WERI-Rb-1 (cell line): ENCODE measurements around the gene C4orf54.

Experiments used
- DNase-seq: peaks from one replicate; pipeline ENCODE4 v3.0.0-alpha.2; 2020
- H3K27ac ChIP-seq: fragments of 250-450 bp; sonication (Bioruptor Pico); 2 replicates; pipeline ENCODE4 v1.5.1; 2020; ENCODE audit warnings: mild to moderate bottlenecking, moderate library complexity
- H3K27me3 ChIP-seq: fragments of 250-450 bp; sonication (Bioruptor Pico); 2 replicates; pipeline ENCODE4 v1.5.1; 2021; ENCODE audit warnings: mild to moderate bottlenecking, low read depth, moderate library complexity; ENCODE audit not compliant: insufficient read depth, severe bottlenecking
- H3K36me3 ChIP-seq: fragments of 250-450 bp; sonication (Bioruptor Pico); 2 replicates; pipeline ENCODE4 v1.5.1; 2020; ENCODE audit warnings: mild to moderate bottlenecking, moderate library complexity
- H3K4me3 ChIP-seq: 2 replicates; pipeline ENCODE4 v1.5.1; 2011; ENCODE audit warnings: low read depth, mild to moderate bottlenecking, control low read depth, low read length
- H3K9me3 ChIP-seq: fragments of 250-450 bp; sonication (Bioruptor Pico); 2 replicates; pipeline ENCODE4 v1.5.1; 2021; ENCODE audit warnings: mild to moderate bottlenecking, moderate library complexity; ENCODE audit not compliant: severe bottlenecking
- TF ChIP-seq, protein P1 (sequence below): IDR thresholded peaks from 2 replicates; pipeline ENCODE4 v1.5.1; 2011; ENCODE audit warnings: low read depth, mild to moderate bottlenecking, control low read depth, inconsistent platforms, low read length

Gene C4orf54

GRCh38 chr4:99687120-99687519 lies 29.5 kb upstream of the C4orf54 start:
- TF ChIP-seq, protein P1, sequence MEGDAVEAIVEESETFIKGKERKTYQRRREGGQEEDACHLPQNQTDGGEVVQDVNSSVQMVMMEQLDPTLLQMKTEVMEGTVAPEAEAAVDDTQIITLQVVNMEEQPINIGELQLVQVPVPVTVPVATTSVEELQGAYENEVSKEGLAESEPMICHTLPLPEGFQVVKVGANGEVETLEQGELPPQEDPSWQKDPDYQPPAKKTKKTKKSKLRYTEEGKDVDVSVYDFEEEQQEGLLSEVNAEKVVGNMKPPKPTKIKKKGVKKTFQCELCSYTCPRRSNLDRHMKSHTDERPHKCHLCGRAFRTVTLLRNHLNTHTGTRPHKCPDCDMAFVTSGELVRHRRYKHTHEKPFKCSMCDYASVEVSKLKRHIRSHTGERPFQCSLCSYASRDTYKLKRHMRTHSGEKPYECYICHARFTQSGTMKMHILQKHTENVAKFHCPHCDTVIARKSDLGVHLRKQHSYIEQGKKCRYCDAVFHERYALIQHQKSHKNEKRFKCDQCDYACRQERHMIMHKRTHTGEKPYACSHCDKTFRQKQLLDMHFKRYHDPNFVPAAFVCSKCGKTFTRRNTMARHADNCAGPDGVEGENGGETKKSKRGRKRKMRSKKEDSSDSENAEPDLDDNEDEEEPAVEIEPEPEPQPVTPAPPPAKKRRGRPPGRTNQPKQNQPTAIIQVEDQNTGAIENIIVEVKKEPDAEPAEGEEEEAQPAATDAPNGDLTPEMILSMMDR = no peak
- no peaks in the 10 kb centered on the region for H3K36me3 ChIP-seq
- no peak for DNase-seq
- no peaks in the 10 kb centered on the region for H3K27me3 ChIP-seq
- no peak overlapping the region for H3K4me3 ChIP-seq
- no peak overlapping the region for H3K27ac ChIP-seq
- H3K9me3 ChIP-seq = peaks cover 24% of the 10 kb centered on the region

- Histone ChIP-seq H3K27ac (no peak overlapping the region), H3K9me3 (peaks cover 12% of the 10 kb centered on the region), H3K4me3 (no peak overlapping the region), H3K36me3 (no peaks in the 10 kb centered on the region), H3K27me3 (no peaks in the 10 kb centered on the region)
- TF ChIP-seq, protein P1 = no peak
- DNase-seq = no peak
Observed at GRCh38 chr4:99685234-99685633, 27.6 kb upstream of the C4orf54 start.

- no peak for DNase-seq
- H3K36me3 ChIP-seq = no peaks in the 10 kb centered on the region
- TF ChIP-seq, protein P1 = no peak
- H3K4me3 ChIP-seq = no peak overlapping the region
- H3K27ac ChIP-seq = no peak overlapping the region
- peaks cover 9% of the 10 kb centered on the region for H3K9me3 ChIP-seq
- H3K27me3 ChIP-seq = no peaks in the 10 kb centered on the region
Observed at GRCh38 chr4:99683895-99684294, 26.3 kb upstream of the C4orf54 start.

GRCh38 chr4:99679976-99680375 lies 22.3 kb upstream of the C4orf54 start:
- H3K4me3 ChIP-seq = no peak overlapping the region
- no peaks in the 10 kb centered on the region for H3K36me3 ChIP-seq
- TF ChIP-seq, protein P1 = no peak
- DNase-seq = no peak
- H3K27me3 ChIP-seq = no peaks in the 10 kb centered on the region
- H3K27ac ChIP-seq = no peak overlapping the region
- peaks cover 5% of the 10 kb centered on the region for H3K9me3 ChIP-seq

GRCh38 chr4:99679204-99679603 lies 21.6 kb upstream of the C4orf54 start:
- Histone ChIP-seq H3K27ac (no peak overlapping the region), H3K27me3 (no peaks in the 10 kb centered on the region), H3K4me3 (peak overlapping the region; percentile 19), H3K9me3 (no peaks in the 10 kb centered on the region), H3K36me3 (no peaks in the 10 kb centered on the region)
- peak; percentile 40 for DNase-seq
- TF ChIP-seq, protein P1 = no peak

- H3K9me3 ChIP-seq = peaks cover 8% of the 10 kb centered on the region
Observed at GRCh38 chr4:99677161-99677560, 19.5 kb upstream of the C4orf54 start.

More at GRCh38 chr4:99677161-99677560, 19.5 kb upstream of the C4orf54 start:
- TF ChIP-seq, protein P1 = no peak
- Histone ChIP-seq H3K36me3 (no peaks in the 10 kb centered on the region), H3K27me3 (no peaks in the 10 kb centered on the region), H3K4me3 (no peak overlapping the region), H3K27ac (no peak overlapping the region)
- DNase-seq = no peak
